Astrocyte (in vitro differentiated cells and primary cell): ENCODE data around the gene B3GALT6. TPM values are rescaled to one million over a fixed set of nuclear protein-coding genes. Genes with fewer than 3 reads are reported as not detected.
A peak's percentile ranks its signal among the peaks of the same experiment; 100 is the strongest.

Experiments used
- DNase-seq: peaks from one replicate; pipeline ENCODE4 v3.0.0-alpha.2; 2010; ENCODE audit warnings: low read depth
- FAIRE-seq: peaks from 2 replicates; lab custom pipeline; 2011; peaks lifted over from hg19 to GRCh38; lab: Jason Lieb, UNC
- H2AFZ ChIP-seq: 2 replicates; pipeline ENCODE4 v1.6.0; 2012; ENCODE audit warnings: low read depth, low read length, inconsistent platforms
- H3K27ac ChIP-seq: 2 replicates; pipeline ENCODE4 v1.5.1; 2011; ENCODE audit warnings: low read depth, low read length, inconsistent platforms
- H3K27me3 ChIP-seq: 2 replicates; pipeline ENCODE4 v1.6.0; 2011; ENCODE audit warnings: low read length, inconsistent platforms; ENCODE audit not compliant: insufficient read depth
- H3K36me3 ChIP-seq: 2 replicates; pipeline ENCODE4 v1.5.1; 2011; ENCODE audit warnings: low read length, inconsistent platforms; ENCODE audit not compliant: insufficient read depth
- H3K4me1 ChIP-seq: 2 replicates; pipeline ENCODE4 v1.5.1; 2011; ENCODE audit warnings: low read length, inconsistent platforms; ENCODE audit not compliant: insufficient read depth
- H3K4me2 ChIP-seq: 2 replicates; pipeline ENCODE4 v1.6.0; 2012; ENCODE audit warnings: low read length, inconsistent platforms
- H3K4me3 ChIP-seq: 2 replicates; pipeline ENCODE4 v1.5.1; 2011; ENCODE audit warnings: low read depth, mild to moderate bottlenecking, low read length, inconsistent platforms; ENCODE audit not compliant: insufficient read depth
- H3K79me2 ChIP-seq: 2 replicates; pipeline ENCODE4 v1.6.0; 2012; ENCODE audit warnings: mild to moderate bottlenecking, low read length, inconsistent platforms; ENCODE audit not compliant: insufficient read depth
- H3K9ac ChIP-seq: 2 replicates; pipeline ENCODE4 v1.6.0; 2012; ENCODE audit warnings: mild to moderate bottlenecking, low read length, inconsistent platforms
- H3K9me3 ChIP-seq: 2 replicates; pipeline ENCODE4 v1.5.1; 2012; ENCODE audit warnings: low read depth, mild to moderate bottlenecking, low read length, inconsistent platforms; ENCODE audit not compliant: insufficient read depth
- H4K20me1 ChIP-seq: 2 replicates; pipeline ENCODE4 v1.6.0; 2012; ENCODE audit warnings: low read length, inconsistent platforms; ENCODE audit not compliant: insufficient read depth
- H3K27ac Mint-ChIP-seq: one replicate; pipeline ENCODE4 v1.8.0; 2021; ENCODE audit warnings: mild to moderate bottlenecking, mixed read lengths; ENCODE audit not compliant: unreplicated experiment
- H3K27me3 Mint-ChIP-seq: one replicate; pipeline ENCODE4 v1.8.0; 2021; ENCODE audit warnings: low read depth, mixed read lengths; ENCODE audit not compliant: unreplicated experiment
- H3K36me3 Mint-ChIP-seq: one replicate; pipeline ENCODE4 v1.8.0; 2021; ENCODE audit warnings: low read depth, mixed read lengths; ENCODE audit not compliant: unreplicated experiment
- H3K4me1 Mint-ChIP-seq: one replicate; pipeline ENCODE4 v1.8.0; 2021; ENCODE audit warnings: low read depth, mixed read lengths; ENCODE audit not compliant: unreplicated experiment
- H3K4me3 Mint-ChIP-seq: one replicate; pipeline ENCODE4 v1.8.0; 2021; ENCODE audit warnings: mild to moderate bottlenecking, moderate library complexity, mixed read lengths; ENCODE audit not compliant: unreplicated experiment
- H3K9me3 Mint-ChIP-seq: one replicate; pipeline ENCODE4 v1.8.0; 2021; ENCODE audit warnings: mild to moderate bottlenecking, mixed read lengths; ENCODE audit not compliant: unreplicated experiment
- EZH2 ChIP-seq: IDR thresholded peaks from 2 replicates; pipeline ENCODE4 v1.6.1; 2012; ENCODE audit warnings: mild to moderate bottlenecking, low read length, inconsistent platforms; ENCODE audit not compliant: insufficient read depth
- total RNA-seq: library from RNA; stranded (reverse); gene quantifications from 2 replicates; pipeline ENCODE4 v1.2.1, GENCODE V29; 2021
- TF ChIP-seq, protein P1 (sequence below): IDR thresholded peaks from 2 replicates; pipeline ENCODE4 v1.5.1; 2011; ENCODE audit warnings: low read depth, mild to moderate bottlenecking, inconsistent platforms, low read length, moderate library complexity; ENCODE audit not compliant: insufficient read depth

Gene B3GALT6
- total RNA-seq, 1 donor from 2014 or later: 22.4 TPM

DNA sequence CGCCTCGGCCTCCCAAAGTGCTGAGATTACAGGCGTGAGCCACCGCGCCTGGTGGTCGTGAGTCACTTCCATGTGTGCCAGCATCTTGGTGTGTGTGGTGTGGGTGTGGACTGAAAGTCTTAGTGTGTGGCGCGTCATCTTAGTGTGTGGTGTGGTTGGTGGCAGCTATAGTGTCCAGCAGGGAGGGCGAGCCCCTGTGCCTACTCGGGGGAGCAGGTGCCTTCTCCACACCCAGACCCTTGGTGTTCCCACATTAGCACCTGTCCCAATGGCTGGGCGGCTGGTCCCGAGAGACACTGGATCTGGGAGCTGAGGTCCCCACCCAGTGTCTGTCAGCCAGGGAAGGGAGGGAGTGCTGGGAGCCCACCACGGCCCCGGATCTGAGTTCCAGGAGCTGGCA lies 51.0 kb downstream of the B3GALT6 start:
- H3K27me3 Mint-ChIP-seq: peaks cover 2% of the 10 kb centered on the region
- H3K27ac ChIP-seq: no peak overlapping the region
- no peaks in the 10 kb centered on the region for H3K36me3 Mint-ChIP-seq
- H3K9me3 ChIP-seq: no peaks in the 10 kb centered on the region
- FAIRE-seq: no peak
- no peak overlapping the region for H3K4me3 Mint-ChIP-seq
- no peak for TF ChIP-seq EZH2
- no peaks in the 10 kb centered on the region for H3K79me2 ChIP-seq
- no peak overlapping the region for H3K4me3 ChIP-seq
- no peak overlapping the region for H3K9ac ChIP-seq
- H3K27me3 ChIP-seq: no peaks in the 10 kb centered on the region
- no peaks in the 10 kb centered on the region for H3K36me3 ChIP-seq
- DNase-seq: peak; percentile 75
- H3K4me1 ChIP-seq: peaks cover 6% of the 10 kb centered on the region
- H3K4me2 ChIP-seq: no peak overlapping the region
- H2AFZ ChIP-seq: no peak overlapping the region
- no peaks in the 10 kb centered on the region for H3K9me3 Mint-ChIP-seq
- no peaks in the 10 kb centered on the region for H3K4me1 Mint-ChIP-seq
- H3K27ac Mint-ChIP-seq: peak overlapping the region; percentile 47
- H4K20me1 ChIP-seq: no peaks in the 10 kb centered on the region

DNA sequence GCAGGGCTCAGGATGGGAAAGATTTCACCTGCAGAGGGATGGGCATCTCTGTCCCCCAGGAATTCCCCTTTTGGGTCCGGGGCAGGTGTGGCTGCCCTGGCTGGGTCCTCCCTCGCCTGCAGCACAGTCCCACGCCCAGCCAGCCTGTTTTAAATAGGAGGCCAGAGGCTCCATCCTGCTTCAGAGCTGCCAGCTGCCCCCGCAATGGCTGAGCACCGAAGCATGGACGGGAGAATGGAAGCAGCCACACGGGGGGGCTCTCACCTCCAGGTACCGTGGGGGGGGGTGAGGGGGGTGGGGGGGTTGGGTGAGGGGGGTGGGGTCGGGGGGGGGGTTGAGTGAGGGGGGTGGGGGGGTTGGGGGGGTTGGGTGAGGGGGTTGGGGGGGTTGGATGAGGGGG lies 51.8 kb downstream of the B3GALT6 start:
- H3K36me3 Mint-ChIP-seq: no peaks in the 10 kb centered on the region
- H3K27ac Mint-ChIP-seq: no peak overlapping the region
- no peak overlapping the region for H3K4me3 Mint-ChIP-seq
- DNase-seq (no peak), FAIRE-seq (no peak)
- Histone ChIP-seq H3K4me1 (peaks cover 6% of the 10 kb centered on the region), H3K27me3 (no peaks in the 10 kb centered on the region), H3K79me2 (no peaks in the 10 kb centered on the region), H2AFZ (no peak overlapping the region), H3K4me3 (no peak overlapping the region), H3K9me3 (no peaks in the 10 kb centered on the region), H3K4me2 (no peak overlapping the region), H3K9ac (no peak overlapping the region), H4K20me1 (no peaks in the 10 kb centered on the region), H3K36me3 (no peaks in the 10 kb centered on the region), H3K27ac (no peak overlapping the region)
- H3K4me1 Mint-ChIP-seq: no peaks in the 10 kb centered on the region
- H3K9me3 Mint-ChIP-seq: no peaks in the 10 kb centered on the region
- peaks cover 2% of the 10 kb centered on the region for H3K27me3 Mint-ChIP-seq
- TF ChIP-seq, protein P1, sequence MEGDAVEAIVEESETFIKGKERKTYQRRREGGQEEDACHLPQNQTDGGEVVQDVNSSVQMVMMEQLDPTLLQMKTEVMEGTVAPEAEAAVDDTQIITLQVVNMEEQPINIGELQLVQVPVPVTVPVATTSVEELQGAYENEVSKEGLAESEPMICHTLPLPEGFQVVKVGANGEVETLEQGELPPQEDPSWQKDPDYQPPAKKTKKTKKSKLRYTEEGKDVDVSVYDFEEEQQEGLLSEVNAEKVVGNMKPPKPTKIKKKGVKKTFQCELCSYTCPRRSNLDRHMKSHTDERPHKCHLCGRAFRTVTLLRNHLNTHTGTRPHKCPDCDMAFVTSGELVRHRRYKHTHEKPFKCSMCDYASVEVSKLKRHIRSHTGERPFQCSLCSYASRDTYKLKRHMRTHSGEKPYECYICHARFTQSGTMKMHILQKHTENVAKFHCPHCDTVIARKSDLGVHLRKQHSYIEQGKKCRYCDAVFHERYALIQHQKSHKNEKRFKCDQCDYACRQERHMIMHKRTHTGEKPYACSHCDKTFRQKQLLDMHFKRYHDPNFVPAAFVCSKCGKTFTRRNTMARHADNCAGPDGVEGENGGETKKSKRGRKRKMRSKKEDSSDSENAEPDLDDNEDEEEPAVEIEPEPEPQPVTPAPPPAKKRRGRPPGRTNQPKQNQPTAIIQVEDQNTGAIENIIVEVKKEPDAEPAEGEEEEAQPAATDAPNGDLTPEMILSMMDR: no peak
- no peak for TF ChIP-seq EZH2

Other genes starting within 250 kb of the B3GALT6 start
- gene HES4, start 232.1 kb upstream of the B3GALT6 start, total RNA-seq: 149 and 169 TPM in 2 replicates
- 1,830 and 1,896 TPM in 2 replicates for gene ISG15, start 218.7 kb upstream of the B3GALT6 start, total RNA-seq
- gene AGRN, start 212.1 kb upstream of the B3GALT6 start, total RNA-seq: 589 and 603 TPM in 2 replicates
- gene RNF223, start 157.9 kb upstream of the B3GALT6 start, total RNA-seq: 0.18 and 0.38 TPM in 2 replicates
- 10.6 and 13.9 TPM in 2 replicates for gene C1orf159, start 116.1 kb upstream of the B3GALT6 start, total RNA-seq
- gene TTLL10, start 58.4 kb upstream of the B3GALT6 start, total RNA-seq: not detected in 2 replicates
- 0.65 and 0.66 TPM in 2 replicates for gene TNFRSF18, start 25.6 kb upstream of the B3GALT6 start, total RNA-seq
- 0.34 and 0.41 TPM in 2 replicates for gene TNFRSF4, start 18.1 kb upstream of the B3GALT6 start, total RNA-seq
- 175 and 180 TPM in 2 replicates for gene SDF4, start 236 bp upstream of the B3GALT6 start, total RNA-seq
- 3.9 and 4.7 TPM in 2 replicates for gene C1QTNF12, start 14.5 kb downstream of the B3GALT6 start, total RNA-seq
- 58.7 and 67.4 TPM in 2 replicates for gene UBE2J2, start 41.6 kb downstream of the B3GALT6 start, total RNA-seq
- 4.4 and 5.0 TPM in 2 replicates for gene SCNN1D, start 48.2 kb downstream of the B3GALT6 start, total RNA-seq
- gene ACAP3, start 75.7 kb downstream of the B3GALT6 start, total RNA-seq: 60.2 and 64.0 TPM in 2 replicates
- gene PUSL1, start 76.4 kb downstream of the B3GALT6 start, total RNA-seq: 28.0 and 29.4 TPM in 2 replicates
- 75.9 and 84.8 TPM in 2 replicates for gene INTS11, start 92.4 kb downstream of the B3GALT6 start, total RNA-seq
- 25.6 and 28.5 TPM in 2 replicates for gene CPTP, start 92.6 kb downstream of the B3GALT6 start, total RNA-seq
- 0.41 and 0.50 TPM in 2 replicates for gene TAS1R3, start 99.0 kb downstream of the B3GALT6 start, total RNA-seq
- 54.0 and 55.0 TPM in 2 replicates for gene DVL1, start 117.2 kb downstream of the B3GALT6 start, total RNA-seq
- gene MXRA8, start 126.3 kb downstream of the B3GALT6 start, total RNA-seq: 112 and 139 TPM in 2 replicates
- 135 and 139 TPM in 2 replicates for gene AURKAIP1, start 143.0 kb downstream of the B3GALT6 start, total RNA-seq
- gene CCNL2, start 167.1 kb downstream of the B3GALT6 start, total RNA-seq: 194 and 197 TPM in 2 replicates
- 87.3 and 88.5 TPM in 2 replicates for gene MRPL20, start 175.1 kb downstream of the B3GALT6 start, total RNA-seq
- gene ANKRD65, start 189.0 kb downstream of the B3GALT6 start, total RNA-seq: 0.64 TPM in 1 of 2 replicates, not detected in the other
- 60.4 and 81.2 TPM in 2 replicates for gene VWA1, start 203.5 kb downstream of the B3GALT6 start, total RNA-seq
- gene ATAD3C, start 217.5 kb downstream of the B3GALT6 start, total RNA-seq: 1.8 and 2.5 TPM in 2 replicates
- gene ATAD3B, start 239.5 kb downstream of the B3GALT6 start, total RNA-seq: 55.3 and 63.0 TPM in 2 replicates